ENCODE data around the gene TGFBR3.
"Not testable (repeated sequence)": the region's sequence is repeated elsewhere in the genome, so short reads cannot be mapped to it uniquely, and the experiment has no call there.

TGFBR3 gene

GRCh38 chr1:91851130-91852010, 34.6 kb downstream of the TGFBR3 start:
- H3K27me3 ChIP-seq (replicated peaks; ENCODE audit: control insufficient read depth, insufficient read depth, low read length, poor library complexity, severe bottlenecking) = no peaks in the 10 kb centered on the region
- H3K27ac ChIP-seq (ENCODE audit: insufficient read depth, low read length, poor library complexity, severe bottlenecking) = no peak overlapping the region
- no peaks in the 10 kb centered on the region for H3K4me1 ChIP-seq (ENCODE audit: control insufficient read depth, insufficient read depth, low read length, poor library complexity, severe bottlenecking)
- H3K9me3 ChIP-seq (ENCODE audit: control insufficient read depth, low read length) = no peaks in the 10 kb centered on the region
- H3K4me3 ChIP-seq (ENCODE audit: insufficient read depth, low read depth, low read length, poor library complexity, severe bottlenecking) = no peak overlapping the region
- H3K36me3 ChIP-seq (ENCODE audit: control insufficient read depth, insufficient read depth, low read length) = no peaks in the 10 kb centered on the region
- no peak for DNase-seq

DNA sequence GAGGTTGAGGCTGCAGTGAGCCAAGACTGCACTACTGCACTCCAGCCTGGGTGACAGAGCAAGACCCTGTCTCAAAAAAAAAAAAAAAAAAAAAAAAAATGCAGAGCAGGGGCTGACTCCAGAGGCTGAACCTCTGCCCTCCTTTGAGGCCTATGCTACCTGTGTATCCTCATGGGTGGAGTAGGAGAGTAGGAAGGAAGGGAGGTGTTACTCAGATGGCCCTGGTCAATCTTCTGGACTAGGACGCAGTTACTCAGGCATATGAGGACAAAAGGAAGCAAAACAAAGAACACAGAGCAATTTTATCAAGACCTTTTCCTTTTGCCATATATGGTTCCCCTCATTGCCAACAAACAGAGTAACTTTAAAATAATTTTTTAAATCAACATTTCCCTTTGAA, 35.2 kb downstream of the TGFBR3 start:
- Histone ChIP-seq H3K27ac (ENCODE audit: insufficient read depth, low read length, poor library complexity, severe bottlenecking) (no peak overlapping the region), H3K4me1 (ENCODE audit: control insufficient read depth, insufficient read depth, low read length, poor library complexity, severe bottlenecking) (no peaks in the 10 kb centered on the region), H3K27me3 (replicated peaks; ENCODE audit: control insufficient read depth, insufficient read depth, low read length, poor library complexity, severe bottlenecking) (no peaks in the 10 kb centered on the region), H3K9me3 (ENCODE audit: control insufficient read depth, low read length) (no peaks in the 10 kb centered on the region), H3K4me3 (ENCODE audit: insufficient read depth, low read depth, low read length, poor library complexity, severe bottlenecking) (no peak overlapping the region), H3K36me3 (ENCODE audit: control insufficient read depth, insufficient read depth, low read length) (no peaks in the 10 kb centered on the region)
- DNase-seq = no peak

DNA sequence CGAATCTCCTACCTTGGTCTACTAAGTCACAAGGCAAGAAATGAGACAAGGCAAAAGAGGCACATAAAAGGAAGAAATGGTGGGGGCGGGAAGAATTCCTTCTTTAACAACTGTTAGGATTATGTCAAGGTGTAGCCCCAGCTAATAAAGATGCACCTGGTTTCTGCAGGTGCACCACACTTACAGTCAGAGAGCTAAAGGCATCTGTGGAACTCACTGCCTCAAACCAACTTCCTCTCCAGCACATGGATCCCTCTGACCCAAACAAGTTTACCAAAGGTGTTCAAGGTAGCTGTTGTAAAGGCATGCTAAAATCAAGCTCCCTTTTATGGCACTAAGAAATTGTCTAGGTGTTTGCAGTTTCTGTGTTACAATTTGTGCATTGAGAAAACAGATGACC, 38.1 kb downstream of the TGFBR3 start:
- DNase-seq = no peak
- H3K36me3 ChIP-seq (ENCODE audit: control insufficient read depth, insufficient read depth, low read length) = no peaks in the 10 kb centered on the region
- no peak overlapping the region for H3K4me3 ChIP-seq (ENCODE audit: insufficient read depth, low read depth, low read length, poor library complexity, severe bottlenecking)
- no peaks in the 10 kb centered on the region for H3K4me1 ChIP-seq (ENCODE audit: control insufficient read depth, insufficient read depth, low read length, poor library complexity, severe bottlenecking)
- no peaks in the 10 kb centered on the region for H3K27me3 ChIP-seq (replicated peaks; ENCODE audit: control insufficient read depth, insufficient read depth, low read length, poor library complexity, severe bottlenecking)
- no peaks in the 10 kb centered on the region for H3K9me3 ChIP-seq (ENCODE audit: control insufficient read depth, low read length)
- no peak overlapping the region for H3K27ac ChIP-seq (ENCODE audit: insufficient read depth, low read length, poor library complexity, severe bottlenecking)

GRCh38 chr1:91846639-91847013, 39.3 kb downstream of the TGFBR3 start:
- Histone ChIP-seq H3K27me3 (replicated peaks; ENCODE audit: control insufficient read depth, insufficient read depth, low read length, poor library complexity, severe bottlenecking) (no peaks in the 10 kb centered on the region), H3K27ac (ENCODE audit: insufficient read depth, low read length, poor library complexity, severe bottlenecking) (no peak overlapping the region), H3K36me3 (ENCODE audit: control insufficient read depth, insufficient read depth, low read length) (no peaks in the 10 kb centered on the region), H3K4me1 (ENCODE audit: control insufficient read depth, insufficient read depth, low read length, poor library complexity, severe bottlenecking) (no peaks in the 10 kb centered on the region), H3K9me3 (ENCODE audit: control insufficient read depth, low read length) (no peaks in the 10 kb centered on the region), H3K4me3 (ENCODE audit: insufficient read depth, low read depth, low read length, poor library complexity, severe bottlenecking) (no peak overlapping the region)
- DNase-seq = no peak

GRCh38 chr1:91846007-91846638, 39.8 kb downstream of the TGFBR3 start:
- DNase-seq = no peak
- no peaks in the 10 kb centered on the region for H3K4me1 ChIP-seq (ENCODE audit: control insufficient read depth, insufficient read depth, low read length, poor library complexity, severe bottlenecking)
- no peak overlapping the region for H3K4me3 ChIP-seq (ENCODE audit: insufficient read depth, low read depth, low read length, poor library complexity, severe bottlenecking)
- no peak overlapping the region for H3K27ac ChIP-seq (ENCODE audit: insufficient read depth, low read length, poor library complexity, severe bottlenecking)
- H3K9me3 ChIP-seq (ENCODE audit: control insufficient read depth, low read length) = no peaks in the 10 kb centered on the region
- H3K36me3 ChIP-seq (ENCODE audit: control insufficient read depth, insufficient read depth, low read length) = no peaks in the 10 kb centered on the region
- no peaks in the 10 kb centered on the region for H3K27me3 ChIP-seq (replicated peaks; ENCODE audit: control insufficient read depth, insufficient read depth, low read length, poor library complexity, severe bottlenecking)

DNA sequence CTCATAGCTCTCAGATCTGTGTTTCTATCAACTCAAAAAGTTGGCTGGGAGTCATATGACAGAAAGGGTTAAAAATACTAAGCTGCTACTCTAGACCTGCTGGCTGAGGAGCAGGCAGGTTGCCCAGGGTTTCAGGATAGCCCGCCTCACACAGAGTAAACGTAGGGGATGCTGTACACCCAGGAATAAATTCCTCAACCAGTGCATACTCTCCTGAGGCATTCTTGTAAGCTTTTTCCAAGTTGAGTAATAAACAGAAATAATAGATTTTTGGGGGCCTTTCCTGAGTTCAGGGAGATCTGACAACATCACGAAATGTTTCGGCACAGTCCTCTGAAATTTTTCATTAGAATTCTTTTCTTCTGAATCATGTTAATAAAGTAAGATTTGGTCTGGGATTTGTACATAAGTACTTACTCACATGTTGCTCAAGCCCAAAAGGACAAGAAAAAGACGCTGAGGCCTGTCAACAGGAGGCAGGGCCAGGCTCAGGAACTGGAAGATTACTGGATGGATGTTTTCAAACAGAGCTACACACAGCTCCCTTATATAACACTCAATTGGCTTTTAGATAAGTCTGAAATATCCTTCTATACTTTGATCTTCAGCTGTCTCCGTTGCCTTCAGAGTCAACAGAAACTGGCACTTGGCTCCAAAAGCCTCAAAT, 41.0 kb downstream of the TGFBR3 start:
- H3K27ac ChIP-seq (ENCODE audit: insufficient read depth, low read length, poor library complexity, severe bottlenecking) = no peak overlapping the region
- no peaks in the 10 kb centered on the region for H3K4me1 ChIP-seq (ENCODE audit: control insufficient read depth, insufficient read depth, low read length, poor library complexity, severe bottlenecking)

DNA sequence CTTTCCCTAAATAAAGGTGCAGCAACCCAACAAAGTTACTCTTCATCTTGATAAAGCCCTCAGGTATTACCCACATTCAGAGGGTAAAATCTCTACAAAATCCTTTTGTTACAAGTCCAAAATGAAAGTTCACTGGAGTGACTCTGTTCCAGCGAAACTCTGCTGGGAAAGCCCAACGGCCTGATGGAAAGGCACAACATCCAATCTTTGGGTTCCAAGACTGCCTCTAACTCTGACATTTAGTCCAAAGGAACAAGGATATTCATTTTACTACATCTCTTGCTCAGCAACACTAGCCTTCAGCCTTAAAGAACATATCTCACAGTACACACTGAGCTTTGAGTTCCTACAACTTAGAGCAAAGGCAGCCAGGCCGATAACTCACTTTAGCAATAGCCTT, 42.1 kb downstream of the TGFBR3 start:
- H3K27me3 ChIP-seq (replicated peaks; ENCODE audit: control insufficient read depth, insufficient read depth, low read length, poor library complexity, severe bottlenecking) = no peaks in the 10 kb centered on the region
- no peaks in the 10 kb centered on the region for H3K36me3 ChIP-seq (ENCODE audit: control insufficient read depth, insufficient read depth, low read length)
- H3K4me3 ChIP-seq (ENCODE audit: insufficient read depth, low read depth, low read length, poor library complexity, severe bottlenecking) = no peak overlapping the region
- DNase-seq = no peak
- no peaks in the 10 kb centered on the region for H3K4me1 ChIP-seq (ENCODE audit: control insufficient read depth, insufficient read depth, low read length, poor library complexity, severe bottlenecking)
- H3K27ac ChIP-seq (ENCODE audit: insufficient read depth, low read length, poor library complexity, severe bottlenecking) = no peak overlapping the region
- no peaks in the 10 kb centered on the region for H3K9me3 ChIP-seq (ENCODE audit: control insufficient read depth, low read length)

More for the DNA sequence above, 41.0 kb downstream of the TGFBR3 start:
- no peaks in the 10 kb centered on the region for H3K36me3 ChIP-seq (ENCODE audit: control insufficient read depth, insufficient read depth, low read length)
- no peaks in the 10 kb centered on the region for H3K9me3 ChIP-seq (ENCODE audit: control insufficient read depth, low read length)
- DNase-seq = no peak
- H3K27me3 ChIP-seq (replicated peaks; ENCODE audit: control insufficient read depth, insufficient read depth, low read length, poor library complexity, severe bottlenecking) = no peaks in the 10 kb centered on the region
- no peak overlapping the region for H3K4me3 ChIP-seq (ENCODE audit: insufficient read depth, low read depth, low read length, poor library complexity, severe bottlenecking)

- Histone ChIP-seq H3K27ac (ENCODE audit: insufficient read depth, low read length, poor library complexity, severe bottlenecking) (no peak overlapping the region), H3K9me3 (ENCODE audit: control insufficient read depth, low read length) (no peaks in the 10 kb centered on the region), H3K4me1 (ENCODE audit: control insufficient read depth, insufficient read depth, low read length, poor library complexity, severe bottlenecking) (no peaks in the 10 kb centered on the region), H3K36me3 (ENCODE audit: control insufficient read depth, insufficient read depth, low read length) (no peaks in the 10 kb centered on the region), H3K27me3 (replicated peaks; ENCODE audit: control insufficient read depth, insufficient read depth, low read length, poor library complexity, severe bottlenecking) (no peaks in the 10 kb centered on the region), H3K4me3 (ENCODE audit: insufficient read depth, low read depth, low read length, poor library complexity, severe bottlenecking) (no peak overlapping the region)
- DNase-seq = no peak
Measured at GRCh38 chr1:91842563-91842962, 43.4 kb downstream of the TGFBR3 start.

GRCh38 chr1:91842056-91842455, 43.9 kb downstream of the TGFBR3 start:
- Histone ChIP-seq H3K4me1 (ENCODE audit: control insufficient read depth, insufficient read depth, low read length, poor library complexity, severe bottlenecking) (no peaks in the 10 kb centered on the region), H3K36me3 (ENCODE audit: control insufficient read depth, insufficient read depth, low read length) (no peaks in the 10 kb centered on the region), H3K9me3 (ENCODE audit: control insufficient read depth, low read length) (no peaks in the 10 kb centered on the region), H3K27me3 (replicated peaks; ENCODE audit: control insufficient read depth, insufficient read depth, low read length, poor library complexity, severe bottlenecking) (no peaks in the 10 kb centered on the region), H3K4me3 (ENCODE audit: insufficient read depth, low read depth, low read length, poor library complexity, severe bottlenecking) (no peak overlapping the region), H3K27ac (ENCODE audit: insufficient read depth, low read length, poor library complexity, severe bottlenecking) (no peak overlapping the region)
- no peak for DNase-seq

- not testable (repeated sequence) for DNase-seq
Measured at GRCh38 chr1:91840276-91840675, 45.7 kb downstream of the TGFBR3 start.

More at GRCh38 chr1:91840276-91840675, 45.7 kb downstream of the TGFBR3 start:
- not testable (repeated sequence) for H3K9me3 ChIP-seq (ENCODE audit: control insufficient read depth, low read length); H3K27ac ChIP-seq (ENCODE audit: insufficient read depth, low read length, poor library complexity, severe bottlenecking); H3K27me3 ChIP-seq (replicated peaks; ENCODE audit: control insufficient read depth, insufficient read depth, low read length, poor library complexity, severe bottlenecking); H3K36me3 ChIP-seq (ENCODE audit: control insufficient read depth, insufficient read depth, low read length); H3K4me3 ChIP-seq (ENCODE audit: insufficient read depth, low read depth, low read length, poor library complexity, severe bottlenecking); H3K4me1 ChIP-seq (ENCODE audit: control insufficient read depth, insufficient read depth, low read length, poor library complexity, severe bottlenecking)

All from effector memory CD4-positive, alpha-beta T cell (primary cell).